HG03378 (cell line): ENCODE results near the gene GRAMD1B.
"Not testable (repeated sequence)": the region's sequence is repeated elsewhere in the genome, so short reads cannot be mapped to it uniquely, and the experiment has no call there.

ENCODE experiments used
- ATAC-seq: cut with Tn5 transposase; IDR thresholded peaks from one replicate; pipeline ENCODE4 v1.9.1; 2021; ENCODE audit warnings: mild to moderate bottlenecking, moderate library complexity; ENCODE audit not compliant: unreplicated experiment

GRAMD1B gene

DNA sequence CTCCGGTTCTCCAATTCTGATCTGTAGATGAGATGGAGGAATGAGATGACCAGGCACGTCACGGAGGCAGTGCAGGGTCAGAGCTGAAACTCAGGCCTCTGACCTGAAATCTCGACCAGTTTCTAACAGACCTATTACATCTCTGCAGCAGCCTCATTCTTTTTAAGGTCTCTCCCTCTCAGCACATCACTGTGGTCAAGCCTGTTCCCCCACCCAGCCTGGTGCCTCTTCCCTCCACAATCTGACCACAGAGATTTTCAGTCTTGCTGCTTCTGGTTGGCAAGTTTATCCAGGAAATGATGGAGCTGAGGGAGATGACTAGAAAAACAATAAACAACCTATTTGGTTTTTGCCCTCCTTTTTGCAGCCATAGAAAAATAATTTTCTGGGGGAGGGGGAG, 9.5 kb downstream of the GRAMD1B start:
- no peak for ATAC-seq

DNA sequence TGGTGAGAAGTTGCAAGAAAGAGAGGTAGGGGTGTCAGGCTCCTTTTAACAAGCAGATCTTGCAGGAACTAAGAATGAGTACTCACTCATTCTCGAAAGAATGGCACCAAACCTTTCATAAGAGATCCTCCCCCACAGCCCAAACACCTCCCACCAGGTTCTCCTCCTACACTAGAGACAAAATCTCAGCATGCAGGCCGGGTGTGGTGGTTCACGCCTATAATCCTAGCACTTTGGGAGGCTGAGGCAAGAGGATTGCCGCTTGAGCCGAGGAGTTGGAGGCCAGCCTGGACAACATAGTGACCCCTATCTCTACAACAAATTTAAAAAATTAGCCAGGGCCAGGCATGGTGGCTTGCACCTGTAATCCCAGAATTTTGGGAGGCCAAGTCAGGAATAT, 11.1 kb downstream of the GRAMD1B start:
- no peak for ATAC-seq

DNA sequence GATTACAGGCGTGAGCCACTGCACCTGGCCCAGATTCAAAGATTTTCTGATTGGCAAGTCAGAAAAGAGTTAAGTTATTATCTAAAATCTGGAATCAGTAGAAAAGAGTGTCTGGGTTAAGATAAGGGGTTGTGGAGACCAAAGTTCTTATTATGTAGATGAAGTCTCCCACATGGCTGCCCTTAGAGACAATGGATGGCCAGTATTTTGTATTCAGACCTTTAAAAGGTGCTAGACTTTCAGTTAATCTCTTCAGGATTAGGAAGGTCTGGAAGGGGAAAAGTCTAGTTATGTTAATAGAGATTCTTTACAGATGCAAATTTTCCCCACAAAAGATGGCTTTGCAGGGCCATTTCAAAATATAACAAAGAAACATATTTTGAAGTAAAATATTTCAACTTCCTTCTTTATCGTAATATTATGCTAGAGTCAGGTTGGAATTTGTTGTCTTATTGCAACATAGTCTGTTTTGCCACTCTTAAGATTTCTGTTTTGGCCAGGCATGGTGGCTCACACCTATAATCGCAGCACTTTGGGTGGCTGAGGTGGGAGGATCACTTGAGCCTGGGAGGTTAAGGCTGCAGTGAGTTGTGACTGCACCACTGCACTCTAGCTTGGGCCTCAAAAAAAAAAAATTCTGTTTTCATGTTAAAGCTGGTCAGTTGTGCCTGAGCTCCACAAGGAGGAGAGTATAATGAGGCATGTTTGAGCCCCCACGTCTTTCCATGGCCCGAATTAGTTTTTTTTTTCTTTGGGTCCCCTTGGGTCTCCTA, 14.0 kb downstream of the GRAMD1B start:
- no peak for ATAC-seq

DNA sequence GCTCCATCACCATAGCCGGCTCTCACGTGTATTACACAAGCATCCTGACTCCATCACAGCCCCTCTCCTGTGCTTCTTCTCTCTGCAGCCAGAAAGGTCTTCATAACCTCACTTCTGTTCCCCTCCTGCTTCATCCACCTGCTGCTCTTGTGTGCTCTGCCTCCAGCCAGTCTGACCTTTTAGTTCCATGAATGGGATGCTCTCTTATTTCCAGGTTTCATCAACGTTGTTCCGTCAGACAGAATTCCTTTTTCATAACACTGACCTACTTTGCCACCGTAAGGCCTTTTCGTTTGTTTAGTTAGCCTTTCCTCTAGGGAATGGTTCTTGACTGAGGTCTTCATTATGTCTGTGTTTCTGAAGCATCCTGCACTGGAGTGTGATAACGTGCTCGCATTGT, 18.8 kb downstream of the GRAMD1B start:
- ATAC-seq: no peak

DNA sequence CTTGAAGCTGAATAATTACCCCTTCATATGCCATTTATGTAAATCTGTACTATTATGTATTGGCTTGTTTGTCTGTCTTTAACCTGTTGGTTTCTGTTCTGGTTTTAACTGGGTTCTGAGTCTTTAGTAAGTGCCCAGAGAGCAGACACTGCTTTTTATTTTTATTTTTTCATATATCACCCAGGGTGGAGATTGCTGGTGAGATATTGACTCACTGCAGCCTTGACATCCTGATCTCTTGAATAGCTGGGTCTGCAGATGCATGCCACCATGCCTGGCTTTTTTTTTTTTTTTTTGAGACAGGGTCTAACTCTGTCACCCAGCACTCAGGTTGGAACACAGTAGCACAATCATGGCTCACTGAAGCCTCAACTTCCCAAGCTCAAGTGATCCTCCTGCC, 19.4 kb downstream of the GRAMD1B start:
- ATAC-seq: no peak

DNA sequence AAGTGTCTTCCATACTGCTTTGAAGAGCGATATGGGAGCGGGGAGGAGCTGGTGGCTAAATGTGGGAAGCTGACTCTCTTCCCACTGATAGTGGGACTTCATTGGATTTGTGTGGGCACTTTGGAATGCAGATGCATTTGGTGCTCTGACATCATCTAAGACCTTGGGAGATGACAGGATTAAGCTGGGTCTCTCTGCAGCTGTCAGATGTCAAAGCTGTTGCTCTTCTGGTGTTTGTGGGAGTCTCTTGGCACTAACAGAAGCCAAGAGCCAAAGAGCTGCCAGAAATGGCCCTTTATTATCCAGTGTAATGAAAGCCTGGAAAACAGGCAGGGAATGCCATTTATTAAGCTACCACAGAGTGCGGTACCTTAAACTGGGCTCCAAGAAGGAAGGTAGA, 20.6 kb downstream of the GRAMD1B start:
- ATAC-seq: no peak

DNA sequence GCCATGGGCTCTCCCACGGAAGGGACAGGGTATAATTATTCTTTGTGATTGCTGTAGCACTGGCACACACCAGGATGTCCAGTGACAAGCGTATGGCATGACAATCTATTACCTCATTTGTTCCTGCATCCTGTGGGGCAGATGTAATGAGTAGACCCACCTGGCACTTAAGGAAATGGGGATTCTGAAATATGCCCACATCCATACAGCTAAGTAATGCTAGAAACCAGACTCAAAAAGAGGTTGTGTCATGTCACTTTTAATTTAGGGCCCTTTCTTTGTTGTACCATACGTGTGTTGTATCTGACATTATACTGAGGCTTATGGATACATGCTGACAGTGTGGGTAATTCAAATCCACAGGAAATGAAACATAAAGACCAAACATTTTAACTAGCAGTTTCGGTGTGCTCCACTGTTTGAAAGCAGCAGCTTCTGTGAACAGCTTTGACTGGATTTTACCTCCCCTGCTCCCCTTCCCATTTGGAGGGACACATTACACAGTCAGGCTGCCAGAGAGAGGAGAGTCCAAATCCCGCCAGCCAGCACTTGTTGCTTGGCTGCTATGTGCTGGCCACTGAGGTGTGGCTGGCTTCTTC, 21.2 kb downstream of the GRAMD1B start:
- no peak for ATAC-seq

DNA sequence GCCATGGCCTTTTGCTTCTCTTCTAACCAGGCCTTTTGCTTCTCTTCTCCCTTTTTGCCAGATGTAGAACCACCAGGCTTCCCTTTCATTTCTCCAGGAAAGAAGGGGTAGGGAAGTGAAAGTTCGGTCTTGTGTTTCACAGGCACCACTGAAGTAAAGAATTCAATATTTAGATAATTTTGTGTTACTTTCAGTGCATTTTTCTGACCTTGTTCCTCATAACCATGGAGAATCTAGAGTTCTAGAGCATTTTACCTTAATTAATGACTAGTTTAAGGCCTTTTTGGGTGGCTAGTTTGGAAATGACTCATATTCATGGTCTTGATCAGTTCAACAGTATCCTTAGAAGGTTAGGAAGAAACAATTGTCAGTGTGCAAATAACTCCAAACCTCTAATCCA, 22.7 kb downstream of the GRAMD1B start:
- ATAC-seq: no peak

DNA sequence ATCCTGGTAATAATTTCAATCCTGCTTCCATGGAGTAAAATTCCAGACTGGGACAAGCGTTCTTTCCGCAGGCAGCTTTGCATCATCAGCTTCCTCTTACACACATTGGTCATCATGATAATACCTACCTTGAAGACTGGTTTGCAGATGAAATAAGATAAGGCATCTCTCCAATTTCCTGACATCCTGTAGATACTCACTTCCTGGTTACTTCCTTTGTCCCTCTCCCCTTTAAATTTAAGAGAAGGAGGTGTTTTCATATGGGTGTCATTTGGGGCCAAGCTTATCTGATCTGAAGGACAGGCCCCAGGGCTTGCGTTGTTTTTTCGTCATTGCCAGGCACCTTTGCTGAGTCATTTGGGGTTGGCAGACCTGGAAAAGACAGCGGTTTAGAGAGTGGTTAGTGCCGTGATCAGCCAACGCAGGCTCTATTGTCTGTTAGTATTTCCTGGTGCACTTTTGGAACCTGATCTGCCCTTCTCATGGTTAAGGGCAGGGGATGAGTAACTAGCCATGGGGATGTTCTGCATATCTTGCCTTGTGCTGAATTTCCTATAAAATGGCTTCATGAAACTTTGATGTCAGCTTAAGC, 24.1 kb downstream of the GRAMD1B start:
- no peak for ATAC-seq

DNA sequence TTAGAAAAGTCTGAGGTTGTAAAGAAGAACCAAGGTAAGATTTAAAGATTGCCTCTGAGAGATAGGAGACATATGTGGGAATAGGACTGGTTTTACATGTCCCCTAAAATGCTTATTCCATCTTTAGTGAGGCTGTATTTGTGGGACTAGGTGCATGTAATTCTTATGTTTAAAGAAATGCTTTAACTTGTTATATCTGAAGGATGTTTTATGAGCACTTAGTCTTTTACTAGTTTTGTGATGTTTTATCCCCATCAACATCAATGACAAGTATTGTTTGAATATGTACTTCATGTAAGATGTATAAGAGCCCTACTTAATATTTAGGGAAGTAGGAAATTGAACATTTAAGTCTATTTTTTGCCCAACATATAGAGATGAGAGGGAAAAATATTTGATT, 24.7 kb downstream of the GRAMD1B start:
- ATAC-seq: no peak

DNA sequence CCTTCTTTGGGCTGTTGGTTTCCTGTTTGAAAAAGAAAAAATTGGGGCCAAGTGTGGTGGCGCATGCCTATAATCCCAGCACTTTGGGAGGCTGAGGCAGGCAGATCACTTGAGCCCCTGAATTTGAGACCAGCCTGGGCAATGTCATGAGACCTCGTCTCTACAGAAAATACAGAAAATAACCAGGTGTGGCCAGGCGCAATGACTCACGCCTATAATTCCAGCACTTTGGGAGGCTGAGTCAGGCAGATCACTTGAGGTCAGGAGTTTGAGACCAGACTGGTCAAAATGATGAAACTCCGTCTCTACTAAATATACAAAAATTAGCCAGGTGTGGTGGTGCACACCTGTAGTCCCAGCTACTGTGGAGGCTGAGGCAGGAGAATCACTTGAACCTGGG, 26.4 kb downstream of the GRAMD1B start:
- ATAC-seq: not testable (repeated sequence)

DNA sequence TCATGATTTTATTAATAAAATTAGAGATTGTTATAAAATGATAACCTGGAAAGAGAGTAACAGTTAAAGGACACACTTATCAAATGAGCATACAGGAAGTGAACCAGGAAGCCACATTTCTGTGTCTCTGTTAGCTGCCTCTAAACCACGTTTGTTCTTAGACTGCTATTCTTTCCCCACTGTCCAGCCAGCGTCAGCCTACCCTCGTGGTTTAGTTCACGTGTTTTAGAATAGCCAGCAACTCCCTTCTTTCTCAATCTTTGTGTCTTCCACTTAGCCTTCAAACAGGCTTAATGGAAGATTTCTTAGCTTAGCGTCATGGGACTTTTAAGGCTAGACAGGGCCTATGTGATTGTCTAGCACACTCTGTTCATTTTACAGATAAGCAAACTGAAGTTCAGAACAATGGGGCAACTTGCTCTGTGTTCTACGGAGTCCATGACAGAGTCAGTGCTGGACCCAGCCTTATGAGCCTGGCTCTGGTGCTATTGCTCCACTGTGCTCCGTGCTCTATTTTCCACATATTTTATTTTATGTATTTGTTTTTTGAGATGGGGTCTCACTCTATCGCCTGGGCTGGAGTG, 27.2 kb downstream of the GRAMD1B start:
- ATAC-seq: no peak

DNA sequence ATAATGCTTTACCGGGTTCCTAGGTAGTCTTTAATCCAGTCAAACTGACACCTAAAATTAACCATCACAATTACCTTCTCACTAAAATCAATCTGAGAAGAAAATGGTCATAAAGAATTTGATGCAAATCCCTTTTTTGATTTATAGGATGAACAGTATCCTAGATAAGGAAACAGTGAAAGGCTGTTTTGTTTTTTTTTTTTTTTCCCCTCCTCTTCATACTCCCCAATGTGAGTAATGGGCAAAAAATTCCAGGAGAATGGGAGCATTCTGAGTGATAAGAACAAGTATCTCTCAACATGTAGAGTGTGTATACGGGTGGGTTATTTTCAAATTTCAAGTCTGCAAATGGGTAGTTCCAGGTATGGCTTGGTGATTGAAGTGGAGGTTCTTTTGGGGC, 28.4 kb downstream of the GRAMD1B start:
- ATAC-seq: no peak

DNA sequence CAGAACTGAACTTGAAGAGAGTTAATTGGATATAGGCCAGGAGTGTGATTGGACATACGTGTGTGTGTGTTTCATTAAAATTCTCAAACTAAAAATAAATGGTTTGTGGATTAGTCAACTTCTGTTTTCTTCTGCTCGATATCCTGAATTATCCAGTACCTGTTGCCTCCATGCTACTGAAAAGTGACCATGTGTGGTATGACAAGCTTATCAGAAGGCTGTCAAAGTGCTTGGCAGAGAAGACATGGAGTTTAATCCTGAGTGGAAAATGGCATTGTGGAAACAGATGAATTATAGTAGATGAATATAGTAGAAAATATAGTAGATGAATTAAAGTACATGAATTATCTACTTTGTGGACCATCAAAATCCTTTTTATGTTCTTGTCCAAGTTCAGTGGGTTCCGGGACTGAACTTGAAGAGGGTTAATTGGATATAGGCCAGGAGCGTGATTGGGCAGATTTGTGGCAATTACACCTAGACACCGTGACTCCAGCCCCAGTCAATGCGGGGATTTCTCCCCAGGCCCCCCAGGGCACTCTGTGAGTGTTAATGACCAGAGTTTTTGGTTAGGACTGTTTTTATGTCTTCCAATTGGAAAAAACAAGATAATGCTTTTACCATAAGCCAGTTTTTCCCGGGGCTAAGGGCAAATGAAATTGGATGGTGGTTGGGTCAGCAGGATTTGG, 30.1 kb downstream of the GRAMD1B start:
- ATAC-seq: no peak

DNA sequence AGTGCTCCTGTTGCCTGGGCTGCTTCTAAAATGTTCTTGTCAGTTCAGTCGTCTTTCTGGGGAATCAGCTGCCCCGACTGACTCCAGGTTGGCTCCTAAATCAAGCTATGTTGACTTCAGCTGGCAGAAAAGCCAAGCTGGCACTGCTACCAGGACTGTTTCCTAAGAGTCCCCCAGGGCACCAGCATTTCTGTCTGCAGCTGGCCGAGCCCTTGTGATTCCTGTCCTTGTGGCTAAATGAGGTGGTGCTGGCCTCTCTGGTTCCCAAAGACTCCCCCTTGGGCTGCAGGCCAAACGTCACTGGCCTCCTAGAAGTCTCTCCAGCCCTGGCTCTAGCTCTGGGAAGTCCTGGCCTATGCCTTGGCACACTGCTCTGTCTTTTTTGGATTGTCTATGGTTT, 31.1 kb downstream of the GRAMD1B start:
- no peak for ATAC-seq

DNA sequence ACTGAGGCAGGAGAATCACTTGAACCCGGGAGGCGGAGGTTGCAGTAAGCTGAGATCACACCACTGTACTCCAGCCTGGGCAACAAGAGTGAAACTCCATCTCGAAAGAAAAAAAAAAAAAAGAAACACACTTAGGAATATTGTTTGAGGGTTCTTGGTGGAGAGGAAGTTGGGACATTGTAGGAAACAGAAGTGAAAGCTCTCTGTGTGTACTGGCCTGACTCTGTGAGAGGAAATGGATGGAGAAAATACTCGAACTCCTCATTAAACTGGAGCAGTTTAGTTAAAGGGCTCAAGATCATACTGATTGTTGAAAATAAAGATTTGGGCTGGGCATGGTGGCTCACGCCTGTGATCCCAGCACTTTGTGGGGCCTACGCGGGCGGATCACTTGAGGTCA, 35.6 kb downstream of the GRAMD1B start:
- ATAC-seq: not testable (repeated sequence)

DNA sequence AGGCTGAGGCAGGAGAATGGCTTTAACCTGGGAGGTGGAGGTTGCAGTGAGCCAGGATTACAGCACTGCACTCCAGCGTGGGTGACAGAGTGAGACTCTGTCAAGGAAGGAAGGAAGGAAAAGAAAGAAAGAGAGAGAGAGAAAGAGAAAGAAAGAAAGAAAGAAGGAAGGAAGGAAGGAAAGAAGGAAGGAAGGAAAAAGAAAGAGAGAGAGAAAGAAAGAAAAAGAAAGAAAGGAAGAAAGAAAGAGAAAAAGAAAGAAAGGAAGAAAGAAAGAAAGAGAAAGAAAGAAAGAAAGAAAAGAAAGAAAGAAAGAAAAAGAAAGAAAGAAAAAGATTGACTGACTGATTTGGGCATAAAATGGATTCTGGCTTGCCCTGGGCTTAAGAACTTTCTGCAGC, 36.1 kb downstream of the GRAMD1B start:
- ATAC-seq: not testable (repeated sequence)

DNA sequence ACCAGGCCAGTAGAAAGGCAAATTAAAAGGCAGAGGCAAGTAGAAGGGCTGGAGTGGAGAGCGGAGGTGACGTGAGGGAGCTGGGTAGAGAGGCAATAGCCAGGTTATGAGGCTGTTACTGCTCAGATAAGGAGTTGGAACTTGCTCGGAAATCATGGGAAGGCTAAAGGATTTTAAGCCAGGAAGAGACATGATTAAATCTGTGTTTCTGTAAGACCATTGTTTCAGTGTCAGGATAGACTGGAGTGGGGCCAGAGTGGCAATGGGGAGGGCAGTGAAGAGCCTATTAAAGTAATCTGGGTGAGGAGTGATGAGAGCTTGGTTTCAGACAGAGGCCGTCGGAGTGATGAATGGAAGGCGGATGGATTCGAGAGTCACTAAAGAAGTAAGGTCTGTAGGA, 39.0 kb downstream of the GRAMD1B start:
- no peak for ATAC-seq

DNA sequence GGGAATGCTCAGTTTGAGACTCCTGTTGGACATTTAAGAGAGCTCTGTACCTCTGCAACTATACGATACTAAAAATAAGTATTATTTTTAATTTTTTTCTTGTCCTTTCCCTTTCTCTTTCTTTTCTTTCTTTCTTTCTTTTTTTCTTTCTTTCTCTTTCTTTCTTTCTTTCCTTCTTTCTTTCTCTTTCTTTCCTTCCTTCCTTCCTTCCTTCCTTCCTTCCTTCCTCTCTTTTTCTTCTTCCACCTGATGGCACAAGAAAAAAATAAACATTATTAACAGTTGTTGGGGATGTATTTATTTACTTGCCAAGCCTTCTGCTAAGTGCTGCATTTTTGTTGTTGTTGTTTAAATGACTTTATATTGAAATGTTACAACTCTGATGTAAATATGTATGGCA, 39.5 kb downstream of the GRAMD1B start:
- no peak for ATAC-seq

DNA sequence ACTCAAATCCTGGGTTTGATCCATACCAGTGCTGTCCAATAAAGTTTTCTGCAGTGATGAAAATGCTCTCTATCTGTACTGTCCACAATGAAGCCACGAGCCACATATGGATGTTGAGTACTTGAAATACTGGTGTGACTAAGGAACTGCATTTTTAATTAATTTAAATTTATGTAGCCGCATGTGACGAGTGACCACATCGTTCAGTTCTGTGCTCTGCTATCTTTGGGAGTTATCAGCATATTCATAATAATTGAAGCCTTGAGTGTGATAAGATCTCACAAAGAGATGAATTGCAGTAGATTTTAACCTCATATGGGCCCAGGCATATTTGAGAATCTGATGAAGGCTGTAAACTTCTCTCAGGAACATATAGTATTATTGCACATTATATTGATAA, 40.8 kb downstream of the GRAMD1B start:
- no peak for ATAC-seq

DNA sequence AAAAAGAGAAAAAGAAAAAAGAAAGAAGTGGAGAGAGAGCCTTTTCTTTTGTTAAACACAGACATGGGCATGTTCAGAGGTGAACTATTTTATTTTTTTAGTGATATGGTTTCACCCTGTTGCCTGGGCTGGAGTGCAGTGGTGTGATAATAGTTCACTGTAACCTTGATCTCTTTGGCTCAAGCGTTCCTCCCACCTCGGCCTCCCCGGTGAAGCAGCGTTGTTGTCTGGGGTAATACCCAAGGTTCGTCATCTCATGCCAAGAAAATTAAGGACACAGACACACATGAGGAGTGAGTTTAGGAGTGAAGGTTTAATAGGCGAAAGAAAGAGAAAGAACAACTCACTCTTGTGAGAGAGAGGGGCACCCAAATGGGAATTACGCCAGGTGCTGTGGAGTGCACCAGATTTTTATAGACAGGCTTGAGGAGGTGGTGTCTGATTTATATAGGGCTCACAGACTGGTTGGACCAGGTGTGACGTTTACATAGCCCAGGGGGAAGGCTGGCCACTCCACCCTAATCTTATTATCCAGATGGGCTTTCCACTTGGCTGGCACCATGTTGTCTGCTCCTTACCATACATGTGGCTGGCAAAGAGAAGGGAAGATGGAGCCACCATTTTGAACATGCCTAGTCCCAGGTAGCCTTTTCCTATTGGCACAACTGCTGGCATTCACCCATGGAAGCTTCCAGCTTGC, 42.3 kb downstream of the GRAMD1B start:
- no peak for ATAC-seq
